HepG2 (cell line): ENCODE measurements around the gene CD19. TPM values are rescaled to one million over a fixed set of nuclear protein-coding genes. Genes with fewer than 3 reads are reported as not detected.

ENCODE experiments used
- AGO1 ChIP-seq: fragments of 200-400 bp; formaldehyde crosslinking; IDR thresholded peaks from 2 replicates; pipeline ENCODE4 v1.6.1; 2017; ENCODE audit warnings: mild to moderate bottlenecking, low read depth, low read length, moderate library complexity; ENCODE audit not compliant: poor library complexity, severe bottlenecking
- AGO2 ChIP-seq: fragments of 200-400 bp; formaldehyde crosslinking; optimal IDR thresholded peaks from 2 replicates; pipeline ENCODE3; 2017; ENCODE audit warnings: mild to moderate bottlenecking, low read depth, low read length, moderate library complexity
- ATAD3A ChIP-seq: sonication (generic); formaldehyde crosslinking; IDR thresholded peaks from 2 replicates; pipeline ENCODE4 v1.4.0; 2020; ENCODE audit warnings: missing genetic modification reagents
- FLYWCH1 ChIP-seq: sonication (generic); formaldehyde crosslinking; IDR thresholded peaks from 2 replicates; pipeline ENCODE4 v1.8.1; 2023; ENCODE audit warnings: mild to moderate bottlenecking, missing genetic modification reagents
- FOXK1 ChIP-seq: sonication (generic); formaldehyde crosslinking; IDR thresholded peaks from 2 replicates; pipeline ENCODE4 v1.4.0; 2020; ENCODE audit warnings: low read depth, missing genetic modification reagents, borderline replicate concordance
- GABPA ChIP-seq, 2 experiments: IDR thresholded peaks; 2 replicates each; pipeline ENCODE4 v1.6.1; 2011 to 2016; ENCODE audit warnings: low read depth in 2 of 2, low read length in 1 of 2, missing biosample characterization in 1 of 2, missing genetic modification characterization in 1 of 2
- GATAD1 ChIP-seq: IDR thresholded peaks from 2 replicates; pipeline ENCODE4 v1.6.1; 2016; ENCODE audit warnings: missing genetic modification reagents, missing compliant biosample characterization
- IRF2 ChIP-seq: IDR thresholded peaks from 2 replicates; pipeline ENCODE4 v1.6.1; 2018; ENCODE audit warnings: missing genetic modification reagents, missing compliant biosample characterization
- KDM5A ChIP-seq: fragments of 200-600 bp; sonication (generic); IDR thresholded peaks from 2 replicates; pipeline ENCODE4 v1.7.0; 2018; ENCODE audit warnings: antibody characterized with exemption, mild to moderate bottlenecking, low read length, borderline replicate concordance
- KLF11 ChIP-seq: IDR thresholded peaks from 2 replicates; pipeline ENCODE4 v1.6.1; 2016; ENCODE audit warnings: missing compliant biosample characterization
- MEIS2 ChIP-seq: sonication (generic); formaldehyde crosslinking; IDR thresholded peaks from 2 replicates; pipeline ENCODE4 v1.9.0; 2021; ENCODE audit warnings: mild to moderate bottlenecking, missing genetic modification reagents
- NFE2 ChIP-seq: sonication (generic); formaldehyde crosslinking; IDR thresholded peaks from 2 replicates; pipeline ENCODE4 v1.4.0; 2020; ENCODE audit warnings: missing genetic modification reagents
- PRMT3 ChIP-seq: sonication (generic); formaldehyde crosslinking; IDR thresholded peaks from 2 replicates; pipeline ENCODE4 v1.8.1; 2022; ENCODE audit warnings: low read depth, mild to moderate bottlenecking, moderate library complexity, missing genetic modification reagents, borderline replicate concordance
- RARA ChIP-seq: IDR thresholded peaks from 2 replicates; pipeline ENCODE4 v1.6.1; 2016; ENCODE audit warnings: missing genetic modification reagents, missing compliant biosample characterization
- SMAD1 ChIP-seq: sonication (generic); formaldehyde crosslinking; IDR thresholded peaks from 2 replicates; pipeline ENCODE4 v1.4.0; 2020; ENCODE audit warnings: missing genetic modification reagents, low read depth, mild to moderate bottlenecking, borderline replicate concordance
- TMF1 ChIP-seq: sonication (generic); formaldehyde crosslinking; IDR thresholded peaks from 2 replicates; pipeline ENCODE4 v1.8.1; 2022; ENCODE audit warnings: low read depth, missing genetic modification reagents
- ZNF441 ChIP-seq: sonication (generic); formaldehyde crosslinking; IDR thresholded peaks from 2 replicates; pipeline ENCODE4 v1.7.0; 2021; ENCODE audit warnings: missing genetic modification reagents, borderline replicate concordance
- ZNF510 ChIP-seq: sonication (generic); formaldehyde crosslinking; IDR thresholded peaks from 2 replicates; pipeline ENCODE4 v1.4.0; 2020; ENCODE audit warnings: low read depth, mild to moderate bottlenecking, missing genetic modification reagents
- ZNF770 ChIP-seq: sonication (generic); formaldehyde crosslinking; IDR thresholded peaks from 2 replicates; pipeline ENCODE4 v1.5.0; 2020; ENCODE audit warnings: mild to moderate bottlenecking, missing genetic modification reagents
- polyA plus RNA-seq, 8 experiments: library from polyadenylated mRNA; depleted of rRNA in 3 of 8; stranded (reverse) in 7 of 8; unstranded in 1 of 8; fragments of >200 nt; fragmentation: Illumina TruSeq in 4 of 8; extraction: Trizol in 4 of 8; gene quantifications; 2 replicates each; pipeline versions ENCODE4 v1.2.1 to v1.2.3, GENCODE V29; 2011 to 2016; ENCODE audit warnings: low read depth in 4 of 8, missing spikeins in 1 of 8, mixed read lengths in 1 of 8; ENCODE audit not compliant: insufficient read depth in 1 of 8
- total RNA-seq, 5 experiments: library from RNA; depleted of rRNA; stranded (reverse); fragments of >200 nt; fragmentation: Illumina TruSeq; extraction: Trizol; gene quantifications; 2 replicates each; pipeline ENCODE4 v1.2.3, GENCODE V29; 2016; ENCODE audit warnings: low read depth in 1 of 5
- TF ChIP-seq, protein P1 (sequence below): sonication (generic); formaldehyde crosslinking; IDR thresholded peaks from 2 replicates; pipeline ENCODE4 v1.9.0; 2021; ENCODE audit warnings: missing genetic modification reagents, borderline replicate concordance
- TF ChIP-seq, protein P2 (sequence below): sonication (generic); formaldehyde crosslinking; IDR thresholded peaks from 2 replicates; pipeline ENCODE4 v1.4.0; 2020; ENCODE audit warnings: mild to moderate bottlenecking, missing genetic modification reagents

Gene CD19
- total and polyA plus RNA-seq, 2 of the 13 experiments (the other 11 are each of a cell fraction or from before 2014, with no cell fraction given) = 0.55 to 1.1 TPM

- TF ChIP-seq KLF11 (CRISPR knock-in tag) (no peak), ZNF510 (0 out of 2 replicates have a peak, but pooled peaks have one; percentile 4), AGO2 (peak; percentile 68), ZNF441 (CRISPR knock-in tag) (0 out of 2 replicates have a peak, but pooled peaks have one; percentile 5), SMAD1 (peak; percentile 6; the same call in 1 of the 2 replicates), GATAD1 (CRISPR knock-in tag) (no peak), FLYWCH1 (peak; percentile 0; the same call in 1 of the 2 replicates), NFE2 (CRISPR knock-in tag) (no peak), FOXK1 (CRISPR knock-in tag) (no peak), GABPA (IDR thresholded peaks at IDR 0.05; ENCODE audit: low read depth, low read length) (no peak), GABPA (CRISPR knock-in tag; IDR thresholded peaks at IDR 0.05; ENCODE audit: low read depth) (no peak), MEIS2 (CRISPR knock-in tag) (0 out of 2 replicates have a peak, but pooled peaks have one; percentile 19), KDM5A (peak; percentile 60; the same call in 1 of the 2 replicates), TMF1 (CRISPR knock-in tag) (peak; percentile 42; the same call in 1 of the 2 replicates), IRF2 (no peak), ZNF770 (0 out of 2 replicates have a peak, but pooled peaks have one; percentile 39), PRMT3 (CRISPR knock-in tag) (no peak), ATAD3A (no peak), RARA (CRISPR knock-in tag) (no peak), AGO1 (no peak)
- TF ChIP-seq, protein P1, sequence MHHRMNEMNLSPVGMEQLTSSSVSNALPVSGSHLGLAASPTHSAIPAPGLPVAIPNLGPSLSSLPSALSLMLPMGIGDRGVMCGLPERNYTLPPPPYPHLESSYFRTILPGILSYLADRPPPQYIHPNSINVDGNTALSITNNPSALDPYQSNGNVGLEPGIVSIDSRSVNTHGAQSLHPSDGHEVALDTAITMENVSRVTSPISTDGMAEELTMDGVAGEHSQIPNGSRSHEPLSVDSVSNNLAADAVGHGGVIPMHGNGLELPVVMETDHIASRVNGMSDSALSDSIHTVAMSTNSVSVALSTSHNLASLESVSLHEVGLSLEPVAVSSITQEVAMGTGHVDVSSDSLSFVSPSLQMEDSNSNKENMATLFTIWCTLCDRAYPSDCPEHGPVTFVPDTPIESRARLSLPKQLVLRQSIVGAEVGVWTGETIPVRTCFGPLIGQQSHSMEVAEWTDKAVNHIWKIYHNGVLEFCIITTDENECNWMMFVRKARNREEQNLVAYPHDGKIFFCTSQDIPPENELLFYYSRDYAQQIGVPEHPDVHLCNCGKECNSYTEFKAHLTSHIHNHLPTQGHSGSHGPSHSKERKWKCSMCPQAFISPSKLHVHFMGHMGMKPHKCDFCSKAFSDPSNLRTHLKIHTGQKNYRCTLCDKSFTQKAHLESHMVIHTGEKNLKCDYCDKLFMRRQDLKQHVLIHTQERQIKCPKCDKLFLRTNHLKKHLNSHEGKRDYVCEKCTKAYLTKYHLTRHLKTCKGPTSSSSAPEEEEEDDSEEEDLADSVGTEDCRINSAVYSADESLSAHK (CRISPR knock-in tag) = no peak
- TF ChIP-seq, protein P2, sequence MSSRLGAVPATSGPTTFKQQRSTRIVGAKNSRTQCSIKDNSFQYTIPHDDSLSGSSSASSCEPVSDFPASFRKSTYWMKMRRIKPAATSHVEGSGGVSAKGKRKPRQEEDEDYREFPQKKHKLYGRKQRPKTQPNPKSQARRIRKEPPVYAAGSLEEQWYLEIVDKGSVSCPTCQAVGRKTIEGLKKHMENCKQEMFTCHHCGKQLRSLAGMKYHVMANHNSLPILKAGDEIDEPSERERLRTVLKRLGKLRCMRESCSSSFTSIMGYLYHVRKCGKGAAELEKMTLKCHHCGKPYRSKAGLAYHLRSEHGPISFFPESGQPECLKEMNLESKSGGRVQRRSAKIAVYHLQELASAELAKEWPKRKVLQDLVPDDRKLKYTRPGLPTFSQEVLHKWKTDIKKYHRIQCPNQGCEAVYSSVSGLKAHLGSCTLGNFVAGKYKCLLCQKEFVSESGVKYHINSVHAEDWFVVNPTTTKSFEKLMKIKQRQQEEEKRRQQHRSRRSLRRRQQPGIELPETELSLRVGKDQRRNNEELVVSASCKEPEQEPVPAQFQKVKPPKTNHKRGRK = peak; percentile 54; the same call in 1 of the 2 replicates
These were observed 43.4 kb downstream of the CD19 start (continued) for GRCh38 chr16:28975158-28975599.
